ENCODE measurements around the gene RLN3. TPM values are rescaled to one million over a fixed set of nuclear protein-coding genes. Genes with fewer than 3 reads are reported as not detected.

RLN3 gene
- total and polyA plus RNA-seq, 2 experiments from 2014 or later, result not detected

DNA sequence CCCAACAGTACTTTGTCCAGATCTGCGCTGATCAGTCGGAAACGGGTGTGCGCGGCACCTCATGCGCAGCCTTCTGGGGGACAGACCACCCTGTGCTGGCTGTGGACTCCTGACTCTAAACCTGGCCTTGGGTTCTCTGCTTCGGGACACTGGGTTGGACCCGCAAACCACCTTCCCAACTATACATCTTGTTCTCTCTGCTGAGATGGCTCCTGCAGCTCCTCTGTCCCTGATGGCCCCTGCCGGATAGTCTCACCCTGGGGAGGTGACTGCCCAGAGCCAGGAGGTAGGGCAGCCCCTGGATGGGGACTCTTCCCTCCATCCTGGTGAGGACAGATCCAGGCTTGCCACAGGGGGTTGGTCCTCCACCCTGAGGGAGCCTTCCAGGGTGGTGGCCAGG is 45.2 kb upstream of the RLN3 start:
- no peak overlapping the region for H3K4me3 ChIP-seq
- peaks cover 41% of the 10 kb centered on the region for H3K4me1 Mint-ChIP-seq
- ATAC-seq (no peak), DNase-seq (ENCODE audit: low spot score) (no peak)
- peaks cover 13% of the 10 kb centered on the region for H3F3A ChIP-seq (replicated peaks; ENCODE audit: low read depth)
- no peaks in the 10 kb centered on the region for H3K9me2 ChIP-seq (ENCODE audit: insufficient read depth)
- peaks cover 50% of the 10 kb centered on the region for H3K4me1 ChIP-seq (ENCODE audit: insufficient read depth)
- H3K79me2 ChIP-seq (replicated peaks; ENCODE audit: insufficient read depth), result no peaks in the 10 kb centered on the region
- H3K27ac ChIP-seq (ENCODE audit: low read depth), result no peak overlapping the region
- H4K20me1 ChIP-seq (replicated peaks; ENCODE audit: insufficient read depth), result no peaks in the 10 kb centered on the region
- no peak for TF ChIP-seq EZH2phosphoT487 (IDR thresholded peaks at IDR 0.05; ENCODE audit: unreplicated experiment)
- no peak for TF ChIP-seq ZNF114 (CRISPR knock-in tag; IDR thresholded peaks at IDR 0.05)
- TF ChIP-seq POLR2AphosphoS5 (IDR thresholded peaks at IDR 0.05; ENCODE audit: low read depth), result no peak
- TF ChIP-seq ZNF331 (CRISPR knock-in tag; IDR thresholded peaks at IDR 0.05; ENCODE audit: low read depth), result no peak
- no peak for TF ChIP-seq EZH2 (IDR thresholded peaks at IDR 0.05; ENCODE audit: low read depth, unreplicated experiment)
- TF ChIP-seq ZNF462 (CRISPR knock-in tag; IDR thresholded peaks at IDR 0.05), result no peak
- TF ChIP-seq, protein P1, sequence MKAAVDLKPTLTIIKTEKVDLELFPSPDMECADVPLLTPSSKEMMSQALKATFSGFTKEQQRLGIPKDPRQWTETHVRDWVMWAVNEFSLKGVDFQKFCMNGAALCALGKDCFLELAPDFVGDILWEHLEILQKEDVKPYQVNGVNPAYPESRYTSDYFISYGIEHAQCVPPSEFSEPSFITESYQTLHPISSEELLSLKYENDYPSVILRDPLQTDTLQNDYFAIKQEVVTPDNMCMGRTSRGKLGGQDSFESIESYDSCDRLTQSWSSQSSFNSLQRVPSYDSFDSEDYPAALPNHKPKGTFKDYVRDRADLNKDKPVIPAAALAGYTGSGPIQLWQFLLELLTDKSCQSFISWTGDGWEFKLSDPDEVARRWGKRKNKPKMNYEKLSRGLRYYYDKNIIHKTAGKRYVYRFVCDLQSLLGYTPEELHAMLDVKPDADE (IDR thresholded peaks at IDR 0.05), result no peak
- no peak for TF ChIP-seq JUNB (IDR thresholded peaks at IDR 0.05; ENCODE audit: unreplicated experiment)
- no peak for TF ChIP-seq STAT1 (IDR thresholded peaks at IDR 0.05; ENCODE audit: unreplicated experiment)
- TF ChIP-seq, protein P2, sequence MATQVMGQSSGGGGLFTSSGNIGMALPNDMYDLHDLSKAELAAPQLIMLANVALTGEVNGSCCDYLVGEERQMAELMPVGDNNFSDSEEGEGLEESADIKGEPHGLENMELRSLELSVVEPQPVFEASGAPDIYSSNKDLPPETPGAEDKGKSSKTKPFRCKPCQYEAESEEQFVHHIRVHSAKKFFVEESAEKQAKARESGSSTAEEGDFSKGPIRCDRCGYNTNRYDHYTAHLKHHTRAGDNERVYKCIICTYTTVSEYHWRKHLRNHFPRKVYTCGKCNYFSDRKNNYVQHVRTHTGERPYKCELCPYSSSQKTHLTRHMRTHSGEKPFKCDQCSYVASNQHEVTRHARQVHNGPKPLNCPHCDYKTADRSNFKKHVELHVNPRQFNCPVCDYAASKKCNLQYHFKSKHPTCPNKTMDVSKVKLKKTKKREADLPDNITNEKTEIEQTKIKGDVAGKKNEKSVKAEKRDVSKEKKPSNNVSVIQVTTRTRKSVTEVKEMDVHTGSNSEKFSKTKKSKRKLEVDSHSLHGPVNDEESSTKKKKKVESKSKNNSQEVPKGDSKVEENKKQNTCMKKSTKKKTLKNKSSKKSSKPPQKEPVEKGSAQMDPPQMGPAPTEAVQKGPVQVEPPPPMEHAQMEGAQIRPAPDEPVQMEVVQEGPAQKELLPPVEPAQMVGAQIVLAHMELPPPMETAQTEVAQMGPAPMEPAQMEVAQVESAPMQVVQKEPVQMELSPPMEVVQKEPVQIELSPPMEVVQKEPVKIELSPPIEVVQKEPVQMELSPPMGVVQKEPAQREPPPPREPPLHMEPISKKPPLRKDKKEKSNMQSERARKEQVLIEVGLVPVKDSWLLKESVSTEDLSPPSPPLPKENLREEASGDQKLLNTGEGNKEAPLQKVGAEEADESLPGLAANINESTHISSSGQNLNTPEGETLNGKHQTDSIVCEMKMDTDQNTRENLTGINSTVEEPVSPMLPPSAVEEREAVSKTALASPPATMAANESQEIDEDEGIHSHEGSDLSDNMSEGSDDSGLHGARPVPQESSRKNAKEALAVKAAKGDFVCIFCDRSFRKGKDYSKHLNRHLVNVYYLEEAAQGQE (IDR thresholded peaks at IDR 0.05; ENCODE audit: unreplicated experiment), result no peak
- no peak for TF ChIP-seq NANOG (IDR thresholded peaks at IDR 0.05; ENCODE audit: borderline replicate concordance)
- peaks cover 13% of the 10 kb centered on the region for H3K27me3 Mint-ChIP-seq (ENCODE audit: insufficient read depth, low read depth, poor library complexity)
- H3K4me3 Mint-ChIP-seq, result no peak overlapping the region
- H3K36me3 Mint-ChIP-seq (ENCODE audit: low read depth), result no peaks in the 10 kb centered on the region
- no peak overlapping the region for H3K4me2 ChIP-seq
- H3K27ac Mint-ChIP-seq, result no peak overlapping the region
- H3K36me3 ChIP-seq (ENCODE audit: insufficient read depth), result no peaks in the 10 kb centered on the region
- H3K27me3 ChIP-seq (ENCODE audit: insufficient read depth), result no peaks in the 10 kb centered on the region
- no peaks in the 10 kb centered on the region for H3K9me3 Mint-ChIP-seq
- no peak overlapping the region for H2AFZ ChIP-seq
